ENCODE data around the gene INSC. TPM values are rescaled to one million over a fixed set of nuclear protein-coding genes. Genes with fewer than 3 reads are reported as not detected.
A peak's percentile ranks its signal among the peaks of the same experiment; 100 is the strongest.

Gene INSC
- total RNA-seq, 1 experiment from 2014 or later: 1.0 TPM

DNA sequence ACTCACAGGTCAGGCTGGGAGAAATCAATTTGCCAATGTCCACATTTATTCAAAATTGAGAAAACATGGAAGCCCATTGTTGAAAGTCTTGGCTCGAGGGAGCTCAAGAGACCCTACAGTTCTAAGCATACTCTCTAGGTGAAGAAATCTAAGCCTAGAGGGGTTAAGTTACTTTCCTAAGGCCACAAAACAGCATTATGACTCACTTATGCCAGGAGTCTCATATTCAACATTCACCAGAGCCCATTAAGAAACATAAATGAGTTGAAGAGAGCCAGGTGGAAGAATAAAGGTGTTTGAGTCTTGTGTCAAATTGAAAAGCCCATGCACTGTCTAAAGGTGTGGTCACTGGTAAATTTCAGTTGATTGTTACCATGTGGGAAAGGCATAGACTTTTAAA, 108.1 kb downstream of the INSC start:
- no peak for TF ChIP-seq EZH2 (IDR thresholded peaks at IDR 0.05; ENCODE audit: borderline replicate concordance, low read depth, low read length, poor library complexity, severe bottlenecking)
- TF ChIP-seq, protein P1, sequence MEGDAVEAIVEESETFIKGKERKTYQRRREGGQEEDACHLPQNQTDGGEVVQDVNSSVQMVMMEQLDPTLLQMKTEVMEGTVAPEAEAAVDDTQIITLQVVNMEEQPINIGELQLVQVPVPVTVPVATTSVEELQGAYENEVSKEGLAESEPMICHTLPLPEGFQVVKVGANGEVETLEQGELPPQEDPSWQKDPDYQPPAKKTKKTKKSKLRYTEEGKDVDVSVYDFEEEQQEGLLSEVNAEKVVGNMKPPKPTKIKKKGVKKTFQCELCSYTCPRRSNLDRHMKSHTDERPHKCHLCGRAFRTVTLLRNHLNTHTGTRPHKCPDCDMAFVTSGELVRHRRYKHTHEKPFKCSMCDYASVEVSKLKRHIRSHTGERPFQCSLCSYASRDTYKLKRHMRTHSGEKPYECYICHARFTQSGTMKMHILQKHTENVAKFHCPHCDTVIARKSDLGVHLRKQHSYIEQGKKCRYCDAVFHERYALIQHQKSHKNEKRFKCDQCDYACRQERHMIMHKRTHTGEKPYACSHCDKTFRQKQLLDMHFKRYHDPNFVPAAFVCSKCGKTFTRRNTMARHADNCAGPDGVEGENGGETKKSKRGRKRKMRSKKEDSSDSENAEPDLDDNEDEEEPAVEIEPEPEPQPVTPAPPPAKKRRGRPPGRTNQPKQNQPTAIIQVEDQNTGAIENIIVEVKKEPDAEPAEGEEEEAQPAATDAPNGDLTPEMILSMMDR (conservative IDR thresholded peaks at IDR 0.05; ENCODE audit: low read depth, low read length): no peak
- DNase-seq (ENCODE audit: low spot score): no peak
- BruUV-seq (replicated peaks): no TSS peak
- H3K9me3 ChIP-seq (ENCODE audit: low read depth, low read length, poor library complexity, severe bottlenecking): no peaks in the 10 kb centered on the region
- ChIA-PET POLR2A (ENCODE audit: low non-redundant PET) (no interaction called here), CTCF (no interaction called here)
- no peaks in the 10 kb centered on the region for H3K27me3 ChIP-seq (replicated peaks; ENCODE audit: insufficient read depth, low read depth, low read length, poor library complexity)
- no peaks in the 10 kb centered on the region for H3K36me3 ChIP-seq (ENCODE audit: insufficient read depth, low read length, poor library complexity, severe bottlenecking)
- no peak overlapping the region for H3K27ac ChIP-seq (ENCODE audit: low read depth, low read length, poor library complexity, severe bottlenecking)
- no peak overlapping the region for H3K4me3 ChIP-seq (ENCODE audit: low read depth, low read length, poor library complexity, severe bottlenecking)
- no peaks in the 10 kb centered on the region for H3K4me1 ChIP-seq (ENCODE audit: insufficient read depth, low read length, poor library complexity, severe bottlenecking)
- intact Hi-C loops (cut with micrococcal nuclease; ENCODE audit: unreplicated experiment): no loop called here

DNA sequence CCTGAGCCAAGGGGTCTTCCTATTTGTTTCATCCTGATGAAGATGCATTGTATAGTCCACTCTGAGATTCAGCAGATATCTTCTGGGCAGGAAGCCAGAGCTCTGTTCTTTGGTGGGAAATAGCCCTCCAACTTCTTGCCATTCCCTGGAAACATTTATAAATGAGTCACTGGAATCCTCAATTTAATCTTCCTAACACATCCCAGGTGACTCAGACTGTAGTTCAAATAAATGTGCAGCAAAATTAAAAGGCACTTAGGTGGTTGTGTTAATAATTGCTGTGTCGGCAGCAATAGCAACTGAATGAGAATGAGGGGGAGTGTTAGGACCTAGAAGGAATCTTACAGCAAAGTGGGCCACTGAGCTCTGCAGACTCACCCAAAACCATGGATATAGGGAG, 108.6 kb downstream of the INSC start:
- CTCF ChIA-PET: no interaction called here
- TF ChIP-seq EZH2 (IDR thresholded peaks at IDR 0.05; ENCODE audit: borderline replicate concordance, low read depth, low read length, poor library complexity, severe bottlenecking): no peak
- TF ChIP-seq, protein P1 (conservative IDR thresholded peaks at IDR 0.05; ENCODE audit: low read depth, low read length): no peak
- POLR2A ChIA-PET (ENCODE audit: low non-redundant PET): no interaction called here
- no peaks in the 10 kb centered on the region for H3K4me1 ChIP-seq (ENCODE audit: insufficient read depth, low read length, poor library complexity, severe bottlenecking)
- peak; percentile 25 for DNase-seq (ENCODE audit: low spot score)
- BruUV-seq (replicated peaks): no TSS peak
- no peak overlapping the region for H3K4me3 ChIP-seq (ENCODE audit: low read depth, low read length, poor library complexity, severe bottlenecking)
- no peaks in the 10 kb centered on the region for H3K9me3 ChIP-seq (ENCODE audit: low read depth, low read length, poor library complexity, severe bottlenecking)
- no peaks in the 10 kb centered on the region for H3K36me3 ChIP-seq (ENCODE audit: insufficient read depth, low read length, poor library complexity, severe bottlenecking)
- H3K27ac ChIP-seq (ENCODE audit: low read depth, low read length, poor library complexity, severe bottlenecking): no peak overlapping the region
- intact Hi-C loops (cut with micrococcal nuclease; ENCODE audit: unreplicated experiment): no loop called here
- H3K27me3 ChIP-seq (replicated peaks; ENCODE audit: insufficient read depth, low read depth, low read length, poor library complexity): no peaks in the 10 kb centered on the region

DNA sequence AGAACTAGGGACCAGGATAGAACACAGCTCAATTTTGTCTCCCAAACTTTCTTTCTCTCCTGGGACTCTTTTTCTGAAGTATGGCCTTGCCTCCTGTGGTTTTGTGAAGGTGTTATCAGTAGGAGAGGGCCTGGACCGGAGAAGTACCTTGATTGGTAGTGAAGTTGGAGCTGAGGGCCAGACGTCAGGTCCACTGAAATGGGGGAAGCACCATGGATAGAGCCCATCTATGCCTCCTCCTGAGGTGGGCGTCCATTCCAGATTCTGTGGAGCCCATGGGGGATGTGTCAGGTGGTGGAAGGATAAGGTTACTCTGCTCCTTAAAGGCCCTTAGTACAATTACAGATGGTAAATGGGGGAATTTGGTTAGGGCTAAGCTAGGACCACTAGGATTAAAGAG, 109.7 kb downstream of the INSC start:
- Histone ChIP-seq H3K27ac (ENCODE audit: low read depth, low read length, poor library complexity, severe bottlenecking) (no peak overlapping the region), H3K36me3 (ENCODE audit: insufficient read depth, low read length, poor library complexity, severe bottlenecking) (no peaks in the 10 kb centered on the region), H3K4me1 (ENCODE audit: insufficient read depth, low read length, poor library complexity, severe bottlenecking) (no peaks in the 10 kb centered on the region), H3K27me3 (replicated peaks; ENCODE audit: insufficient read depth, low read depth, low read length, poor library complexity) (no peaks in the 10 kb centered on the region), H3K4me3 (ENCODE audit: low read depth, low read length, poor library complexity, severe bottlenecking) (no peak overlapping the region), H3K9me3 (ENCODE audit: low read depth, low read length, poor library complexity, severe bottlenecking) (no peaks in the 10 kb centered on the region)
- DNase-seq (ENCODE audit: low spot score): no peak
- intact Hi-C loops (cut with micrococcal nuclease; ENCODE audit: unreplicated experiment): no loop called here
- CTCF ChIA-PET: no interaction called here
- BruUV-seq (replicated peaks): no TSS peak
- TF ChIP-seq EZH2 (IDR thresholded peaks at IDR 0.05; ENCODE audit: borderline replicate concordance, low read depth, low read length, poor library complexity, severe bottlenecking): no peak
- TF ChIP-seq, protein P1 (conservative IDR thresholded peaks at IDR 0.05; ENCODE audit: low read depth, low read length): no peak
- POLR2A ChIA-PET (ENCODE audit: low non-redundant PET): no interaction called here

All from A673 (cell line).